K562 (cell line): Measurements from ENCODE around the gene FAM89B. TPM values are rescaled to one million over a fixed set of nuclear protein-coding genes. Genes with fewer than 3 reads are reported as not detected.

Experiments
- ATF2 ChIP-seq: sonication (generic); formaldehyde crosslinking; IDR thresholded peaks from 2 replicates; pipeline ENCODE4 v1.8.1; 2022; ENCODE audit warnings: missing genetic modification reagents
- BCL6 ChIP-seq: fragments of 250-450 bp; sonication (Bioruptor Pico); IDR thresholded peaks from 2 replicates; pipeline ENCODE4 v1.4.0; 2020
- CSDE1 ChIP-seq, 2 experiments: fragments of 450-650 bp; IDR thresholded peaks; 2 replicates each; pipeline ENCODE4 v1.6.1; 2016; ENCODE audit warnings: mild to moderate bottlenecking in 1 of 2
- E2F5 ChIP-seq: sonication (generic); formaldehyde crosslinking; IDR thresholded peaks from 2 replicates; pipeline ENCODE4 v1.8.0; 2022; ENCODE audit warnings: mild to moderate bottlenecking, missing genetic modification reagents
- GATAD2B ChIP-seq: fragments of 450-650 bp; IDR thresholded peaks from 2 replicates; pipeline ENCODE4 v1.6.1; 2017; ENCODE audit warnings: mild to moderate bottlenecking, borderline replicate concordance
- KDM4B ChIP-seq, 2 experiments: fragments of 450-650 bp in 1 of 2; sonication (generic) in 1 of 2; IDR thresholded peaks; 2 replicates each; pipeline ENCODE4 v1.6.1; 2016 to 2017; ENCODE audit warnings: borderline replicate concordance in 2 of 2, antibody characterized with exemption in 1 of 2, low read depth in 1 of 2, mild to moderate bottlenecking in 1 of 2
- NEUROD1 ChIP-seq: fragments of 150-350 bp; IDR thresholded peaks from 2 replicates; pipeline ENCODE4 v1.6.1; 2014; ENCODE audit warnings: borderline replicate concordance, low read length, low read depth; ENCODE audit not compliant: partially characterized antibody
- NR2C1 ChIP-seq, 2 experiments: fragments of 450-650 bp; IDR thresholded peaks; 2 replicates each; pipeline ENCODE4 v1.6.1; 2017; ENCODE audit warnings: mild to moderate bottlenecking in 2 of 2, antibody characterized with exemption in 1 of 2, inconsistent platforms in 1 of 2, missing compliant biosample characterization in 1 of 2, missing genetic modification characterization in 1 of 2
- POLR3G ChIP-seq: IDR thresholded peaks from 2 replicates; pipeline ENCODE4 v1.6.1; 2011; ENCODE audit not compliant: insufficient read length, insufficient replicate concordance; ENCODE audit errors: extremely low read depth
- RBBP5 ChIP-seq: fragments of 200-600 bp; sonication (generic); IDR thresholded peaks from 2 replicates; pipeline ENCODE4 v1.6.1; 2012; ENCODE audit warnings: borderline replicate concordance, mild to moderate bottlenecking, low read length, control low read depth, inconsistent platforms; ENCODE audit not compliant: insufficient read depth, poor library complexity, severe bottlenecking
- SFPQ ChIP-seq: fragments of 200-400 bp; formaldehyde crosslinking; IDR thresholded peaks from 2 replicates; pipeline ENCODE4 v1.6.1; 2017; ENCODE audit warnings: mild to moderate bottlenecking, low read depth, low read length, moderate library complexity
- SREBF1 ChIP-seq: fragments of 150-350 bp; IDR thresholded peaks from 2 replicates; pipeline ENCODE4 v1.6.1; 2014; ENCODE audit warnings: antibody characterized with exemption, low read depth, low read length, borderline replicate concordance
- TARDBP ChIP-seq: fragments of 450-650 bp; IDR thresholded peaks from 2 replicates; pipeline ENCODE4 v1.6.1; 2016
- THAP12 ChIP-seq: fragments of 250-450 bp; sonication (Bioruptor Pico); IDR thresholded peaks from 2 replicates; pipeline ENCODE4 v1.9.0; 2021; ENCODE audit warnings: mild to moderate bottlenecking, inconsistent platforms
- THAP7 ChIP-seq: fragments of 250-450 bp; sonication (Bioruptor Pico); IDR thresholded peaks from 2 replicates; pipeline ENCODE4 v1.5.0; 2021
- U2AF2 ChIP-seq: fragments of 200-400 bp; formaldehyde crosslinking; optimal IDR thresholded peaks from 2 replicates; pipeline ENCODE3; 2017; ENCODE audit warnings: low read depth, mild to moderate bottlenecking, low read length
- XRCC5 ChIP-seq: fragments of 200-400 bp; formaldehyde crosslinking; IDR thresholded peaks from 2 replicates; pipeline ENCODE4 v1.6.1; 2017; ENCODE audit warnings: low read depth, mild to moderate bottlenecking, low read length
- ZBTB7A ChIP-seq: IDR thresholded peaks from 2 replicates; pipeline ENCODE4 v1.6.1; 2011; ENCODE audit warnings: low read depth, mild to moderate bottlenecking, low read length, moderate library complexity, borderline replicate concordance; ENCODE audit not compliant: control insufficient read depth
- ZNF589 ChIP-seq: fragments of 200-800 bp; sonication (Bioruptor generic); IDR thresholded peaks from 2 replicates; pipeline ENCODE4 v1.6.1; 2016; ENCODE audit warnings: low read depth, missing genetic modification characterization, missing compliant biosample characterization
- polyA plus RNA-seq, 8 experiments: library from polyadenylated mRNA; depleted of rRNA in 4 of 8; stranded (reverse) in 5 of 8; unstranded in 3 of 8; fragments of >200 nt; fragmentation: Nextera tagmentation in 2 of 8; fragmentation: Illumina TruSeq in 1 of 8; extraction: Ambion mirVana in 2 of 8; extraction: Trizol in 1 of 8; gene quantifications; 2 replicates each; pipeline versions ENCODE4 v1.2.1 to v1.2.3, GENCODE V29; 2011 to 2014; ENCODE audit warnings: inconsistent platforms in 1 of 8, missing spikeins in 1 of 8
- total RNA-seq, 7 experiments: library from RNA; depleted of rRNA in 6 of 7; stranded (reverse); fragments of >200 nt in 6 of 7; fragmentation: Illumina TruSeq in 2 of 7; extraction: Trizol in 2 of 7; gene quantifications; 2 replicates each; pipeline versions ENCODE4 v1.2.1 to v1.2.3, GENCODE V29; 2011 to 2021; ENCODE audit warnings: low replicate concordance in 1 of 7

The FAM89B gene
- total and polyA plus RNA-seq, 9 of the 15 experiments (the other 6 are each of a cell fraction or from before 2014, with no cell fraction given) = 0.32 to 27.6 (median 11.9) TPM

- TF ChIP-seq KDM4B (IDR thresholded peaks at IDR 0.05; ENCODE audit: borderline replicate concordance in 2 of 2, low read depth in 1 of 2) = no peak
- TF ChIP-seq THAP12 (CRISPR knock-in tag) = no peak
- peak; percentile 65; the same call in 1 of the 2 replicates for TF ChIP-seq TARDBP
- no peak for TF ChIP-seq U2AF2
- no peak for TF ChIP-seq RBBP5
- TF ChIP-seq ZNF589 (CRISPR knock-in tag) = no peak
- peak; percentile 40; the same call in 1 of the 2 replicates for TF ChIP-seq NR2C1 (IDR thresholded peaks at IDR 0.05)
- TF ChIP-seq NR2C1 (tag; IDR thresholded peaks at IDR 0.05) = no peak
- TF ChIP-seq SREBF1 = no peak
- TF ChIP-seq BCL6 (CRISPR knock-in tag) = no peak
- TF ChIP-seq ATF2 (CRISPR knock-in tag) = no peak
- TF ChIP-seq NEUROD1 = peak; percentile 12
- no peak for TF ChIP-seq SFPQ
- TF ChIP-seq E2F5 = no peak
- no peak for TF ChIP-seq GATAD2B
- no peak for TF ChIP-seq THAP7
- no peak for TF ChIP-seq XRCC5
- no peak for TF ChIP-seq CSDE1 (IDR thresholded peaks at IDR 0.05)
- no peak for TF ChIP-seq POLR3G
- TF ChIP-seq ZBTB7A = no peak
Observed at GRCh38 chr11:65588199-65589054, 16.1 kb downstream of the FAM89B start (continued).
